Stimulated activated CD8-positive, alpha-beta memory T cell treated with anti-CD3 and anti-CD28 coated beads, Interleukin-7, amount 100 ng/mL, for 24 hours (primary cell): Measurements from ENCODE around the gene PLEKHG4B.

Experiments used
- DNase-seq: peaks from one replicate; pipeline ENCODE4 v3.0.0-alpha.2; 2020; ENCODE audit warnings: low read depth

PLEKHG4B gene

DNA sequence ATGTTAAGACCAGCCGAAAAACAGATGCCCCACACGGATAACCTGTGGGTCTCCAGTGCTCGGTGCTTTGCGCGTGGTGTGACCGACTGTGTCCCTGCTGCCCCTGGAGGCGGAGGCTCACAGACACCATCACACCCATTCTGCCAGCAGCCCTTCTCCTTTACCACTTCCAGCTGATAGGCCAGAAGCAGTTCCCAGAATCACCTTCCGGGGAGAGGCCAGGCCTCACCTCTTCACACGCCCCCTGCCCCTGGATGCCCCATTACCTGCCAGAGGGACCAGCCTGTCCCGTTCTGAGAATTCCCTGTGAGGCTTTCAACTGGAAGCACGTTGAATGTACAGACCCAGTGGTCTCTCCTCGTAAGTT, 77.7 kb downstream of the PLEKHG4B start:
- no peak for DNase-seq

- DNase-seq = no peak
Measured at GRCh38 chr5:170971-171800, 79.2 kb downstream of the PLEKHG4B start.

DNA sequence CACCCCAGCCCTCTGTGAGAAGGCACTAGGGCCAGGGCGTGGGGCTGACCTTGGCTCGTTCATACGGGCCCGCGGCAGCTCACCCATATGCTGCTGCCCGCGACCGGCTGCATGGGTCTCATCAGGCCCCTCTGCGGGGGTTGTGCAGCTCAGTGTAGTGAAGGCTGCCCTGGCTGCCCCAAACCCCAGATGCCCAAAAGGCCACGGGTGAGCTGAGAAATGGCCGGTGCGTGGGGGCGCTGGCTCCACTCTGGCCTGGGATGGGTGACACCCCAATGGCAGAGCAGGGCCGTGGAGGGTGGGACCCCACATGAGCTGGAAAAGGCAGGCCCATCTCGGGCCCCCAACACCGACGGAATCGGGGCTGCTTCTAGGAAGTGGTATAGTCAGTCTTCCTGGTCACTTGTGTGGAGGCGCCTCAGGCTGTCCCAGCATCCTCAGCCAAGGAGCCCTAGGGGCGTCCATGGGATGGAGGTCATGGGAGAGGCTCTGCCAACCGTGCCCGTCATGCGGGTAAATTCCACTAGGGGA, 79.9 kb downstream of the PLEKHG4B start:
- DNase-seq = no peak

- DNase-seq = no peak
Measured at GRCh38 chr5:172421-172820, 80.5 kb downstream of the PLEKHG4B start.

DNA sequence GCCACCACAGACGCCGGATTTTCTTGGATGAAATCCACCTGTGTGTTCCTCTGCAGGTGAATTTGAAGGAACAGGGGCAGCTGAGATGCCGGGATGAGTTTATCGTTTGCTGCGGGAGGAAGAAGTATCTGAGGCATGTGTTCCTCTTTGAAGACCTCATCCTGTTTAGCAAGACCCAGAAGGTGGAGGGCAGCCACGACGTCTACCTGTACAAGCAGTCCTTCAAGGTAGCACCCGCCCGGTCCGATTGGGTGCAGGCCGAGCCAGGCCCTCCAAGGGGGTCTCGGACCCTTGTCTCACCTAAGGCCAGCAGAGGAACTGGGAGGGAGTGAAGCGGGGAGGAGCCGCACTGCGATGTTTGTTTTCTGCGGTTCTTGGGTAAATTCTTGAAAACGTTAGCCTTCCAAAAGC, 80.9 kb downstream of the PLEKHG4B start:
- DNase-seq = no peak

GRCh38 chr5:173392-174290, 81.7 kb downstream of the PLEKHG4B start:
- DNase-seq = no peak

DNA sequence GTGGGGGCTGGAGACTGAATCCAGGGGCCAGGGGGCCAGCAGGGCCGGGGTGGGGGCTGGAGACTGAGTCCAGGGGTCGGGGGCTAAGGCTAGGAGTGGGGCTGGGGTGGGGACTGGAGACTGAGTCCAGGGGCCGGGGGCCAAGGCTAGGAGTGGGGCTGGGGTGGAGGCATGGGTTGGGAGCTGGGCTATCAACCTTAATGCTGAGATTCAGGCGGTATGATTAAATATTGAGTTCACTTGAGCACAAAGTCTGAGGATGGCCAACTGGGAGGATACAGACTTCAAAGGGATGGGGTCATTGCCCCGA, 82.3 kb downstream of the PLEKHG4B start:
- DNase-seq = no peak

DNA sequence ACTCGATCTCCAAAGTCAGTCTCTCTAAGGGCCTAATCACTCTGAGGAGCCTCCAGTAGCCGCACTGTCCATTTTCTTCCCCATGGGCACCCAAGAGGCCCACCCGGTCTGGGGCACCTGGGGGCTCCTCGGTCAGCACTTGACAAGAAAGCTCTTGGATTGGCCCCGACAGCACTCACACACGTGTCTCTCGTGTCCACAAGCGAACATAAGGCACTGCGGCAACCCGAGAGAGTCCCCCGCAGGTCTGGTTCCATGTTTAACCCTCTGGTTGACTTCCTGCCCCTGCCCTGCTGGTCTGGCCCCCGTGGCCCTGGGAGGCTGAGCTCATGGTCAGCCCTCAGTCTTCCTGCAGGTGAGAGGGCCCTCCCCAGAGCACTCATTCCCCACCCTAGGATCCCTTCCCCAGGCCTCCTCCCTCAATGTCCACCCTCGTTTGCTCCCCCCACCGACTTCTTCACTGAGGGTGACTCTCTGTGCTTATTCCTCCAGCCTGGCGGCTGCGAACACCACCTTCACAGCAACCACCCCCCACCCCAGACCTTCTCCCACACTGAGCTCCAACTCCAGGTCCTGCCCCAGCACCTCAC, 83.0 kb downstream of the PLEKHG4B start:
- no peak for DNase-seq

- no peak for DNase-seq
Measured at GRCh38 chr5:176296-176823, 84.4 kb downstream of the PLEKHG4B start.

DNA sequence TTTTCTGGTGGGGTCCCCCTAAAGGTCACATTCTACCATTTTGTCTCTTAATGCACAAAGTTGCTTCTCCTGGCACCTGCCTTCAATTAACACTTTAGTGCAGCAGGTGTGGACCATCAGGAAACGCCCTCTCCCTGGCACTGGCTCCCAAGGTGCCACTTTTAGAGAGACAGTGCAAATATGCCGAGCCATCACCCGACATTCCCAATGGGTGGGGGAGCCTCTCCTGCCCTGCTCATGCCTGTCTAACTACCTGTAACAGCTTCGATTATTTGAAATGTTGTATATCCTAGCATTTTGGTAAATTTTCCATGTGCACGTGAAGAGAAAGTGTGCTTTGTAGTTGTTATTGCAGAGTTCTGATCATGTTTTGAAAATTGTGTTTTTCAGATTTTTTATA, 86.1 kb downstream of the PLEKHG4B start:
- DNase-seq = no peak

DNA sequence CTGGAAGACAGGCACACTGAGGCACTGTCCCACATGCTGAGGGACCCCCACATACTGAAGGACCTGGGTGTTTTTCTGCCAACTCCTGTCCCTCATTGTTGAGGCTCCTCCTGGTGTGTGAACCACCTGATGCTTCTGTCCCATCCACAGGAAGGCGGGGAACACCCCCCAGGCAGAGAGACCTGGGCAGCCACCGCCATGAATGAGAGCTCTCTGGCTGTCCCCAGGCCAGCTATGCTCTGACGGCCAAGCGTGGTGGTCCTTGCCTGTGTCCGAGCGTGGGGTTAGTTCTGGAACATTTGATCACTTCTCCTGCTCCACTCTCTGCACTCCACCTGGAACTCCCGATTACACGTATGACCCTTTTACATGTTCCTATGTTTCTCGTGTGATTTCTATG, 87.4 kb downstream of the PLEKHG4B start:
- no peak for DNase-seq

- DNase-seq = no peak
Measured at GRCh38 chr5:180286-180918, 88.4 kb downstream of the PLEKHG4B start.

DNA sequence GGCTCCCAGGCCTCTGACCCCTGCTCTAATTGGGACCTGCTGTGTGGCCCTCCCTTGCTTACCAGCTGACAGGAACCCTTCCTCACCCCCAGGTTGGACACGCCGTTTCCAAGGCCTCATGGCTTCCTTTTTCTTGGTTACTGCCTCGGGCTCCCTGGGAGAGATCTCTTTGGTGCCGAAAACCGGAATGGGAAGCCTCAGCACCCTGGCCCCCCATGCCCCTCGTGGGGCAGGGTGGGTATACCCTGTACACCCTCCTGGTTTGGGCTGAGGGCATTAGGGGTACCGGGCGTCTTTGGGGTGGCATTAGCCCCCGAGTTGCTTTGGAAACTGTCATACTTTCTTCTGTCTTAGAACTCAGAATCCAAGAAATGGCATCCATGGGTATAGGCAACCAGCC, 89.2 kb downstream of the PLEKHG4B start:
- DNase-seq = no peak

DNA sequence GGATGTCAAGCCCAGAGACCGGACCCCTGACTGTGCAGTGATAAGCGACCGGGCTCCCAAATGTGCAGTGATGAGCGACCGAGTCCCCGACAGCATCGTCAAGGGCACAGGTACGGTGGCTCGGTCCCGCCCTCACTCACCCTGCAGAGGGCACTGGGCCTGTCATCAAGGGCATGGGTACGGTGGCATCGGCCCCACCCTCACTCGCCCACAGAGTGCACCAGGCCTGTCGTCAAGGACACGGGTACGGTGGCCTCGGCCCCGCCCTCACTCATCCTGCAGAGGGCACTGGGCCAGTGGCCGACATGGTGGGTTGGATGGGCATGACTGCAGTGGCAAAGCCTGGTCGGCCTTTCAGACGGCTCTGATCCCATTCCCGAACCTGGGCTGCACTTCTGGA, 89.6 kb downstream of the PLEKHG4B start:
- no peak for DNase-seq

DNA sequence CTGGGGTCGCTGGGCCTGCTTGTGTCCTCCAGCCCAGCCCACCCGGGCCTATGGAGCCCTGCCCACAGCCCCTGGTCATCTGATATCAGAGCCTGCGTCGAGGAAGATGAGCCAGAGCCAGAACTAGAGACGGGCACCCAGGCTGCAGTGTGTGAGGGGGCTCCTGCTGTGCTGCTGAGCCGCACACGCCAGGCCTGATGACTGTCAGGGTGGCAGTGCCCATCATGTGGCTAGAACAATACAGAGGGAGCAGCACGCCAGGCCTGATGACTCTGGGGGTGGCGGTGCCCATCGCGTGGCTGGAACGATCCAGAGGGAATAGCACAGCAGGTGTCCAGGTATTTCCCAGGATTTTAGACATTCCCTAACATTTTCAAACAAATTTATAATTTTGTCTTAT, 90.2 kb downstream of the PLEKHG4B start:
- no peak for DNase-seq

DNA sequence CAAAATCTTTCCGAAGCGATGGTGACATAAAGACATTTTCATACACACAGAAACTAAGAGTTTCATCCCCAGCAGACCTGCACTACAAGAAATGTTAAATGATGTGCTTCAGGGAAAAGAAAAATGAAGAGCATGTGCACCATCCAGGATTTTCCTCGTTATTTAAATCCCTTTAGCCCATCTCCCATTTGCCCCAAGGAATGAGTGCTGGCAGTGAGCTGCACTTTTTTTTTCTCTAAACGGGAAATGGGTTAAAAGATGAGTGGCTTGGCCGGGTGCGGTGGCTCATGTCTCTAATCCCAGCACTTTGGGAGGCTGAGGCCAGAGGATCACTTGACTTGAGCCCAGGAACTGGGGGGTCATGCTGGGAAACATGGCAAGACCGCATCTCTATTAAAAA, 92.5 kb downstream of the PLEKHG4B start:
- no peak for DNase-seq

GRCh38 chr5:185095-186070, 93.4 kb downstream of the PLEKHG4B start:
- DNase-seq = no peak

GRCh38 chr5:186091-187041, 94.4 kb downstream of the PLEKHG4B start:
- DNase-seq = no peak

GRCh38 chr5:187042-187431, 95.1 kb downstream of the PLEKHG4B start:
- no peak for DNase-seq
